ENCODE data around the gene RMND1.
"Not testable (repeated sequence)": the region's sequence is repeated elsewhere in the genome, so short reads cannot be mapped to it uniquely, and the experiment has no call there.

RMND1 gene, protein sequence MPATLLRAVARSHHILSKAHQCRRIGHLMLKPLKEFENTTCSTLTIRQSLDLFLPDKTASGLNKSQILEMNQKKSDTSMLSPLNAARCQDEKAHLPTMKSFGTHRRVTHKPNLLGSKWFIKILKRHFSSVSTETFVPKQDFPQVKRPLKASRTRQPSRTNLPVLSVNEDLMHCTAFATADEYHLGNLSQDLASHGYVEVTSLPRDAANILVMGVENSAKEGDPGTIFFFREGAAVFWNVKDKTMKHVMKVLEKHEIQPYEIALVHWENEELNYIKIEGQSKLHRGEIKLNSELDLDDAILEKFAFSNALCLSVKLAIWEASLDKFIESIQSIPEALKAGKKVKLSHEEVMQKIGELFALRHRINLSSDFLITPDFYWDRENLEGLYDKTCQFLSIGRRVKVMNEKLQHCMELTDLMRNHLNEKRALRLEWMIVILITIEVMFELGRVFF

DNA sequence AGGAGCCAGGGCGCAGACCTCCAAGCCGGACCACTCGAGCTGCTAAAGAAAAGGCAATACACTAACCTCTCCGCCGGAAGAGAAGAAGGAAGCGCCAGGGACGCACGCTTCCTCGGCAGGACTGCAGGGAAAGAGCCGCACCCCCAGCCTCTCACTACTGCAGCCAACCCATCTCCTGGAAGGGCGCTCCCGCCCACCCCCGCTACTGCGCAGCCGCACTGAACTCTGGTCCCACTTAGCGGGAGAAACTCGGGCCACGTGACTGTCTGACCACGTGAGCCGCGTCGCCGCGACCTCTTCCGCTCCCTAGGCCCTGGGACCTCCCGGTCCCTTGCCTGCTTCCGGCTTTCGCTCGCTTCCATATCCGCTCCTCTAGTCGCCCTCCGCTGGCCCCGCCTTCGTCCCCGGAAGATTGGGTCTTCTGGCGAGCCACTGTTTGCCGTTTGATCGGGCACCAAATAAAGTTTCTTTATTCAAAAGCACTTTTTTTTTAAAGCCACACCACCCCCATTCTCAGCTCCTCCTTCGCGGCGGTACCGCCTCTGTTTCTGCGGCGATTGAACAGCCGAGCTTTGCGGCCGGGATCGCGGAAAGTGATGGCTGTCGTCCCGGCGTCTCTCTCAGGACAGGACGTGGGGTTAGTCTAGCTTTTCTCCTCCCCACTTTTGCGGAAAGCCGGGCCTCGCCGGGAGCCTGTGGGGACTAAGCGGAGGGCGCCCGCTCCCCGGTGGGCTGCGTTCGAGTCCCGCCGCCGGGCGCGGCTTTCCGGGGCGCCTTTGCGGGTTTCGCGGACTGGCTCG is at the start of gene RMND1:
TSS of gene RMND1 (minus strand) at position 177 of the 800 bp plus-strand sequence. CDS start 6,315 bp downstream, outside the sequence.
- DNase-seq: peak; percentile 99

DNA sequence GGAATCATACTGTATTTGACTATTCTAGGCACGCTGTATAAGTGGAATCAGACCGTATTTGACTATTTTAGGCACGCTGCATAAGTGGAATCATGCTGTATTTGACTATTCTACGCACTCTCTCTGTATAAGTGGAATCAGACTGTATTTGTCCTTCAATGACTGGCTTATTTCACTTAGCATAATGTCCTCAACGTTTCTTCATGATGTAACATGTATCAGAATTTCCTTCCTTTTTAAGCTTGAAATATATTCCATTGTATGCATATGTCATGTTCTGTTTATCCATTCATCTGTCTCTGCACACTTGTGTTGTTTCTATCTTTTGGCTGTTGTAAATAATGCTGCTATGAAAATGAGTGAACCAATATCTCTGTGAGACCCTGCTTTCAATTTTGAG is 47.6 kb upstream of the RMND1 start:
- no peak for DNase-seq

DNA sequence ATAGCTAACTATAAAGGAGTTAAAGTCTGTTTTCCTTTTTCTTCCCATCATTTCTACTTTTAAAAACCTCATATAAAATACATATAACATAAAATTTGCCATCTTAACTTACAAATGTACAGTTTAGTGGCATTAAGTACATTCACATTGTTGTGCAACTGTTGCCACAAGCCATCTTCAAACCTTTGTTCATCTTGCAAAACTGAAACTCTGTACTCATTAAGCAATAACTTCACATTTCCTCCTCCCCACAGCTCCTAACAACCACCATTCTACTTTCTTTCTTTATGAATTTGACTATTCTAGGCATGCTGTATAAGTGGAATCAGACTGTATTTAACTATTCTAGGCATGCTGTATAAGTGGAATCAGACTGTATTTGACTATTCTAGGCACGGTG is 46.4 kb upstream of the RMND1 start:
- no peak for DNase-seq

DNA sequence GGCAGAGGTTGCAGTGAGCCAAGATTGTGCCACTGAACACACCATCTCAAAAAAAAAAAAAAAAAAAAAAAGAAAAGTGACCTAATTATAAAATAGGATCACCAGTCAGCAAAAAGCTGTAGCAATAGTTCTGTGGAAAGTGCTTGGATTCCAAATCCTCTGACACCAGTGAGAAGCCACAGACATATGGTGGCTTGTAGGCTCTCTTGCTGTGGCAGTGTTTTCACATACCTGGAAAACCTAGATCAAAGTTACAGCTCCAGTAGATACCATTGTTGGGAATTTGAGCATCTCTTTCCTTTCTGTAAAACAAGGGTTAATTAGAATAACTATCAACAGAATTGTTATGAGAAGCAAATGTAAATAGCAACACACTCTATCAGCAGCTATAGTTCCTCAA is 46.0 kb upstream of the RMND1 start:
- DNase-seq: no peak

DNA sequence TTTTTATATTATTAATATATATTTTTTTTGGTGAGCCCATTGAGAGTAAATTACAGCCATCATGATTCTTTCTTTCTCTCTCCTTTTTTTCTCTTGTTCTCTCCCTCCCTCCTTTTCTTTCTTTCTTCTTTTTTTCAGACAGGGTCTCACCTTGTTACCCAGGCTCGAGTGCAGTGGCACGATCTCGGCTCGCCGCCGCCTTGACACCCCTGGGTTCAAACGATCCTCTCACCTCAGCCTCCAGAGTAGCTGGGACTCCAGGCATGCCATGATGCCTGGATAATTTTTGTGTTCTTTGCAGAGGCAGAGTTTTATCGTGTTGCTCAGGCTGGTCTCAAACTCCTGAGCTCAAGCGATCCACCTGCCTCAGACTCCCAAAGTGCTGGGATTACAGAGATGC is 43.5 kb upstream of the RMND1 start:
- no peak for DNase-seq

DNA sequence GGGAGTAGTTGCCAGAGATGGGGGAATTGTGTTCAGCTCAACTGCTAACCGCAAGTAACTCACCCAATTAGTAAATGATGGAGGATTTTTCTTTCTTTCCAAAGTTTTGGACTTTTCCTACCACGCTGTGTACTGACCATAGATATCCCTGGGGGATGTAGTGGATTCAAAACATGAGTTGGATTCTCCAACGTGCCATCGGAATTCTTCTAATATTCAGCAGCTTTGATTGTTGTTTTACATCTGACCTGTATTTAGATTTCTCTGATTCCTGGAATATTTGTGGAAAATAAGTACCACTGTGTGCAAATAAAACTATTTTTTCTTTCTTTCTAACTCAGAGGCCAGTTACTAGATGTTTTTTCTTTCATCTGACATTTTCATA is 43.0 kb upstream of the RMND1 start:
- DNase-seq: no peak

DNA sequence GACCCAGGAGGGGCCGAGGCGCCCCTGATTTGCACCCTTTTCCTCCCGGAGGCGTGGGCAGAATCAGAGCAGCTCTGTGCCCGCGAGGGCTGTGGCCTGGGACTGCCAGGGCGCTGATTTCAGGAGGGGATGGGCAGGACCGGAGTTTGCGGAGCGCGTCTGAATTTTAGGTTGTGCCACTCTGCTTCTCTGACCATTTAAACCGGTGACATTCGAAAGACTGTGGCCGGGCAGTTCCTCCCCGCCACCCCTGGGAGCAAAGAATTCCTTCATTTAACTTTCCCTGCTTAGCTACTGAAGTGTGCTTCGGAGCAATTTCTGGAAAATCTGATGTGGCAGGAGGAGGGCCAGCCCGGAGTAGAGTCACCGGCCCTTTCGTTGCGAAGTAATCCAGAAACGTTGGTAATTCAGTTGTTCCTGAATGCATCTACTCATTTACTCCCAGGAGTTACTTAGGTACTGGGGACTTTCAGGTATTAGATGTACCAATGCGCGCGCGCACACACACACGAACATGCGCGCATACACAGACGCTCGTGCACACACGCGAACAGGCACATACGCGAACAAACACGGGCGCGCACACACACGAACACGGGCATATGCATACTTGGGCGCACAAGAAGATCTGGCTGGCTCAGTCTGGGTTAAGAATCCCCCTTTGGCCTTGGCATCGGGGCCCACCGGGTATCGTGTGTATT is 42.5 kb upstream of the RMND1 start:
- DNase-seq: no peak

DNA sequence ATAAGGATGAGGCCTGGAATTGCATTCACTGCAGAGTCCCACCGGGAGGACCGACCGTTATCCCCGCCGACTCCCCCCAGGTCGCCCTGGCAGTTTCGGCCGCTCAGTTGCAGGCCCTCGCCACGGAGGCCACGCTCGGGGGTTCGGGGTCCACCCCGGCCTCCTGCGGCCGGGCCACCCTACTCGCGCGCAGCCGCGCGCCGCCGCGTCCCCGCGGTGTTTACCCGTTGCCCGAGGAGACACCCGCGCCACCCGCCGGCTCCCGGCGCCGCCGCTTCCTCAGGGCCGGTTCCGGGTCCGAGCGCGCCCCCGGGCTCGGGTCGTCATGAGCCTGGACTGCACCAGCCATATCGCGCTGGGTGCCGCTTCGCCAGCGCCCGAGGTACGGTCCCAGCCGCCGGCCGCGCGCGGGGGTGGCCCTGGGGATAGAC is 41.9 kb upstream of the RMND1 start, which contains the start of gene CCDC170:
TSS of gene CCDC170 (plus strand) at position 214 of the 431 bp plus-strand sequence. CDS start at position 326, 112 bp downstream.
- no peak for DNase-seq

DNA sequence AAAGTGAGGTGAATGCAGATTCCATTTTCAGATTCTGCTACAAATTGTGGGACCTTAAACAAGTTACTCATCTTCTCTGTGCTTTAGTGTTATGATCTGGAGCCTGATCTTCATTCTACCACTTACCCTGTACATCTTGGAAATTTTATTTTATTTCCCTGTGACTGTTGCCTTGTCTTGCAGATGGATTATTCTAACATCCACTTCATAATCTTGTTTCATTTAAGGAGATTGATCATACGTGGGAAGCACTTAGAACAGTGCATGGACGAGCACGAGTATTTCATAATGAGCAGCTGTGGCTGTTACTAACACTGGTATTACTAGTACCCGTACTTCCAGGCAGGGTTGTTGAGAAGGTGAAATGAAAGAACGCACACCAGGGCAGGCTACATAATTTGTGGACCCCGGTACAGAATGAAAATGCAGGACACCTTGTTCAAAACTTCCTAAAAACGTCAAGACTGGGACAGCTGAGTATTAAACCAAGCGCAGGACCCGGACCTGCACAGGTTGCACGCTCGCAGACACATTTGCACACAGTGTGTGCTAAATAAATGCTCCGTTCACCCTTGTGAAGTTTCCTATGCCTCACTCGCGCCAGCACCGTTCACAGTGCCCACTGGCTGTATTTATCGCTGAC is 41.4 kb upstream of the RMND1 start:
- DNase-seq: no peak

DNA sequence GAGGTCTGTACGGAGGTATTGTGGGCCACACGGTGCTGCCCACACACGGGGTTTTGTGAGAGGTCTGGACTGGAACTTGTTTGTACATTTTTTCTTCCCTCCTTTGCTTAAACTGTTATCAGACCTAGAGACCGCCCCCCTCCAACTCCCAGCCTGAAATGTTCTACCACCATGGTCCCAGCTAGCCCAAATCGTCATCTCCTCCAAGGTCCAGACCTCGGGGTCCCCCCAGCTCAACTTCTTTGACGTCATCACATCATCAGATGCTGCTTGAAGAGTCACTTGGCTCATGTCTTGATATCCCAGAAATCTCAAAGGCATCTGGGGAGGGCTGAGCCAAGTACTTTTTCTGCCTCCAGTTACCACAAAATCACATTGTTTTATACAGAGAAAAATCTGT is 39.1 kb upstream of the RMND1 start:
- DNase-seq: no peak

DNA sequence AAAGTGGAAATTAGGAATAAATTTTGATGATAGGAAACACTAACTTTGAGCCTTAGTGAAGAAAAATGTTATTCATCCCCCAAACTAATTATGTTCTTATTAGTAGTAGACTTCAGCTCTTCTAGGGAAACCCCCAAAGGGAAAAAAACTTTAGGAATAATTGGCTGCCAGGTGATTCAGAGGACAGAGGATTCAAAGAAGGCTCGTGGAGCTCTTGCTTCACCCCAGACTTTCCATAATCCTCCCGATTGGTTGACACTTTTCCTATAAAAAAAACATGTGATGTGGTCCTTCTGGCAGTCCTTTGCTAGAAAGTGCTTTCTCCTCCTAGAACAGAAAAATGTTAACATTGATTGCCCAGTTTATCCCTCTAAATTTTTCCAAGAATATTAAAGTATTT is 36.3 kb upstream of the RMND1 start:
- DNase-seq: no peak

DNA sequence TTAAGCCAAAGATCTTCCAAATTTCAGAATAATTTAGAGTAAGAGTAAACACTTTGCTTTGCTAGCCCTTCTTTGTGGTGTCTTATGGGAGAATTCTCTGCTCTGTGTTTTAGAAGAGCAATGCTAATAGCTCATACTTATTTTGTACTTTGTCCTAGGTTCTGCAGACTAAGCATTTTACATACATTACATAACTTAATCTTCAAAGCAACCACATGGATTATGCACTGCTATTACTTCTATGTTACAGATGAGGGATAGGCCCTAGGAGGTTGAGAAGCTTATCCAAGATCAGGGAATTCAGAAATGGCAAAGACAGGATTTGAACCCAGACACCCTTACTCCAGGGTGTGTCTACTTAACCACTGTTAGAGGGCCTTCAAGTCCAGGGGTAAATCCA is 32.1 kb upstream of the RMND1 start:
- DNase-seq: no peak

DNA sequence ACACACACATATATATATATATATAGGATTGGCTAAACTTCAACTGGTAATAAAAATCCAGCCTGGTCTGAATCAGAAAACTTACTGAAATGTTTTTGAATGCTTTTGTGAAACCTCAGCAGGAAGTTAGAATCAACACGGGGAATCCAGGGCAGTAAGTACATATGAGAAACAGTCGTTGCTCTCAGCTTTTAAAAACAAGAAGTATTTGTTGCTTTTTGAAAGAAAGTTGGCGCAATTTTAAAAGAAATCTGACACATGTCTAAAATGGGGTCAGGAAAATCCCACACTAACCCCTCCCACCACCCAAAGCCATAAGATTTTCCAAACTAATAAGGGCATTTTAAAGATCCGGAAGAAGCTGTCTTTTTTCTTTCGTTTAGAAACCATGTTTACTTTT is 30.4 kb upstream of the RMND1 start:
- DNase-seq: no peak

DNA sequence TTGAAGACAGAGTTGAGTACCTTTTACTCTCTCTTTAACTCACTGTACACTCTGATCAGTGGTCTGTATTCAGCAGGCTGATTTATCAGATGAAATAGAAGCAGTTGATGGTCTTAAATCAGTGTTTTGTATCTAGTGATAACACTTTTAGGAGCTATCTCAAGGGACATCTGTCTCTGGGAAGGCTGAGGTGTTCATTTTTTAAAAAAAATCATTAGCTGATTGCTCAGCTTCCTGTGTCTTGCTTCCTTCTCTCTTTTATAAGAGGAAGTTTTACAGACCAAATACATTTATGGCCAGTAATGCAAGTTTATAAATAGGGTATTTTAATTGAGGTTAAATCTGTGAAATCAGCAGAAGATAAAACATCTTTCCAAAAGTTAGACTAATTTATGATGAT is 29.9 kb upstream of the RMND1 start:
- DNase-seq: no peak

DNA sequence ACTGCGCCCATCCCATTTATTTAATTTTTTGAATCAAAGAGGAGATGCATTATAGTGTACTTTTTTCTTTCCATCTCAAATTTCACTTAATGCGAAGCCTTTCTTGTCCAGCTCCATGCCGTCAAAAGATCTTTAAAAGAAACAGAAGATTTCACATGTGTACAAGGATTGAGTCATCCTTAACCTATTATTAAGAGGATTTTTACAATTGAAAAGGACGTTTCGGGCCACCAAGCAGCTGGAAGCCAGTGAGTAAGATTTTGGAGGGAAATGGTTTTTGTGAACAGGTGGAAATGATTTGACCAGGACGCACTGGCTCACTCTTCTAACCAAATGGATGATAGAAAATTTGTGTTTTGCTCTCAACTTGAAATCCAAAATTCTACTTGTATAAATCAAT is 26.7 kb upstream of the RMND1 start:
- DNase-seq: no peak

DNA sequence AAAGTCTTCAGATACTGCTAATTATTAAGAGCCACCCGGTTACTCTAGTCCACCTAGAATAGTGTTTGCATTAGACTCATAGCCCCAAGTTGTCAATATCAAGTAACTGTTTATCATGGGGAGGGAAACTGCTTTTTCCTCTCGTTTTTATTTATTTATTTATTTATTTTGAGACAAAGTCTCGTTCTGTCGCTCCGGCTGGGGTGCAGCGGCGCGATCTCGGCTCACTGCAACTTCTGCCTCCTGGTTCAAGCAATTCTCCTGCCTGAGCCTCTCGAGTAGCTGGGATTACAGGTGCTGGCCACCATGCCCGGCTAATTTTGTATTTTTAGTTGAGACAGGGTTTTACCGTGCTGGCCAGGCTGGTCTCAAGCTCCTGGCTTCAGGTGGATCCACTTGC is 25.8 kb upstream of the RMND1 start:
- DNase-seq: no peak

DNA sequence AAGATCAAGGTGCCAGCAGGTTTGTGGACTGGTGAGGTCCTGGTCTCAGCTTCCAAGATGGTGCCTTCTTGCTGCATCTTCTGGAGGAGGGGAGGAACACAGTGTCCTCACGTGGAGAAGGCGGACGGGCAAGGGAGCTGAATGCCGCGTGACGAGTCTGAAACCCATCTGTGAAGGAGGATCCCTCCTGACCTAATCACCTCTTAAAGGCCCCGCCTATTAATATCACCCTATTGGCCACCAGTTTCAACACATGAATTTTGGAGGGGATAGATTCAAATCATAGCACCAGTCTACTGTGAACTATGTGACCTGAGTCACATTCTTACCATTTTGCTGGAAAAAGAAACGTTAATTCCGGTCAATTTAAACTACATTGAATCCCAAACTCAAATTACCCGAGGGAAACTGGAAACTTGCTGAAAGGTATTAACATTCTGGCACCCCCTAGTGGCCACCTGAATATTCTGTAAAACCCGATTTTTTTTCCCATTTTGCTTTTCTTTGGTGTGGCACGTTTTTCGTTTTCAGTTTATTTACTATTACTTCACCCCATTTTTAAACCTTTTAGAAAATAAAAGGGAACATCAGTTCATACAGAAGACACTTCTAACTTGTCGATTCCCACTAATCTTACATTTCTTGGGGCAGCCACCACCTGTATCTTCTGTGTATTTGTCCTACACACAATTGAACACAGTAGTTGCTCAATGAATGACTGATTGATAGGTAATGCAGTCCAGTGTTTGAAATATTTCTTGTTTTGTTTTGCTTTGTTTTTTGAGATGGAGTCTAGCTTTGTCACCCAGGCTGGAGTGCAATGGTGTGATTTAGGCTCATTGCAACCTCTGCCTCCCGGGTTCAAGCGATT is 24.0 kb upstream of the RMND1 start:
- DNase-seq: no peak

DNA sequence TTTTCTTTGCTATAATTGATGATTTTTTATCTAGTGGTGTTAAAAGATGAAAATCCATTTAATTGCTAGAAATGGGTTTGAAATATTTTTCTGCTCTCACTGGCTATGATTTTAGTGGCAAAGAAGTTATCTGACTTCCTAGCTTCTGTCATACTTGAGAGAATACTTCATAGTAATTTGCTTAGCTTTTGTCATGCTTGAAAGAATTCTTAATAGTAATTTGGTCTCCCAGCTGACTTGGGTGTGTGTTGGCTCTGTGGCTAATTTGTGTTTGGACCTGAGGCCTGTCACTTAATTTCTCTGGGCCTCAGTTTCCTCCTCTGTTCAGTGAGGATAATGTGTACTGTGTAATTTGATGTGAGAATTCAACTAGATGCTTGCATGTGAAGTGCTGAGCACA is 12.8 kb upstream of the RMND1 start:
- DNase-seq: no peak

DNA sequence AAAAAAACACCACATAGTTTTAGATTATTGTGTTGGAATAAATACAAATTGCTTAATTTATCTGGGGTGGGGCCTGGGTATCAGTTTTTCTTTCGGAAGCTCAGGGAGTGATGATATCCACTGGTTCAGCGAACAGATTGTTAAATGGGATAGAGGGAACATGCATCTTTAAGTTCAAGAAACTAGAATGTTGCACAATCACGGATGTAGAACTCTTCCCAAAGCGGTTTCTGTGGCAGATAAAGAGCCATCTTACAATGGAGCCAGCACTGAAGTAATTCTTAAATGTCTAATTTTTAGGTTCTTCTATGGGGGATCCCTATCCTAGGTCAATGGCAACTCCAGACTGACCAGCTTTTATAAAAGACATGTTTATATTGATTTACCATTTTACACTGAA is 9.7 kb upstream of the RMND1 start:
- DNase-seq: no peak

DNA sequence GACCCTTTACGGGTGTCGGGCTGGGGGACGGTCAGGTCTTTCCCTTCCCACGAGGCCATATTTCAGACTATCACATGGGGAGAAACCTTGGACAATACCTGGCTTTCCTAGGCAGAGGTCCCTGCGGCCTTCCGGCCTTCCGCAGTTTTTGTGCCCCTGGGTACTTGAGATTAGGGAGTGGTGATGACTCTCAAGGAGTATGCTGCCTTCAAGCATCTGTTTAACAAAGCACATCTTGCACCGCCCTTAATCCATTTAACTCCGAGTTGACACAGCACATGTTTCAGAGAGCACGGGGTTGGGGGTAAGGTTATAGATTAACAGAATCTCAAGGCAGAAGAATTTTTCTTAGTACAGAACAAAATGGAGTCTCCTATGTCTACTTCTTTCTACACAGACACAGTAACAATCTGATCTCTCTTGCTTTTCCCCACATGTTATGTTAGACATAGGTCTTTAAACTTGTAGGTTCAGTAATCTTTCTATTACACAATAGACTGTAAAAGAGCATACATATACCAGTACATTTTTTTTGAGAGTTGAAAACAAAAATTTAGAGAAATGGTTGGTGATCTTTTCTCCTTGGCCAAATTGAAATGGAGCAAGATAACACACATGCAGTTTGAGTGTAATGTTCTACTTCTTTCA is 3.9 kb upstream of the RMND1 start:
- DNase-seq: not testable (repeated sequence)

DNA sequence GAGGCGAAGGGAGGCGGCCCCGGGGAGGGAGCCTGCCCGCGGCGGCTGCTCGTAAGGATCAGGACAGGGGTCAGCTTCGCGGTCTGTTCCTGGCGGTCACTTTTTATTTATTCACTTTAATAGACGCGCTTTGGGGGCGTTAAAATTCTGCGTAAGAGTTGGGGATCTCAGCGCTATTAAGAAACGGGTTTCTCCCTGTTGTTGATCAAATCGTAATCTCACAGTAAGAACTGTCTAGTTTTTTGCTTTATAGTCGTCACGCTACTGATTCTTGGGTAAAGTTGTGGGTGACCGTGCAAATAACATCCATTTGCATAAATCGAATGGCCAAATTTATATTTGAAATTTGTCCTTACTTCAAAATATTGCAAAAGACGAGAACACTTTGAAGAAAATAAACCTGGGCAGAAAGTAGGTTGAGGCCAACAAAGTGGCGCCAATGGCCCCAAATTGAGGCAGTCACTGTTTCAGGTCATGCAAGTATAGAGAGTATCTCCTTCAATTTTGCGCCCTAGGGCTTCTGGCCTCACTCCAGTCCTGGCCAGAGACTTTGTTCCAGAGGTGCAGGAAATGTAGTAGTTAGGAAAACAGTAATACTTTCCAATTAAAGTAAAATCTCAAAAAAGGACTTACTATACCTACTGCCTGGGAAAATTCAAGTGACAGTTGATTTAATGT is 963 bp upstream of the RMND1 start:
- DNase-seq: no peak

Data from activated effector memory CD4-positive, alpha-beta T cell treated with Interleukin-2 at 50 U/mL for 16 hours (primary cell).